ENCODE results near the gene FHIT. TPM values are rescaled to one million over a fixed set of nuclear protein-coding genes. Genes with fewer than 3 reads are reported as not detected.

The FHIT gene
- total and polyA plus RNA-seq, 7 donors: 0.98 to 10.4 (median 4.0) TPM

DNA sequence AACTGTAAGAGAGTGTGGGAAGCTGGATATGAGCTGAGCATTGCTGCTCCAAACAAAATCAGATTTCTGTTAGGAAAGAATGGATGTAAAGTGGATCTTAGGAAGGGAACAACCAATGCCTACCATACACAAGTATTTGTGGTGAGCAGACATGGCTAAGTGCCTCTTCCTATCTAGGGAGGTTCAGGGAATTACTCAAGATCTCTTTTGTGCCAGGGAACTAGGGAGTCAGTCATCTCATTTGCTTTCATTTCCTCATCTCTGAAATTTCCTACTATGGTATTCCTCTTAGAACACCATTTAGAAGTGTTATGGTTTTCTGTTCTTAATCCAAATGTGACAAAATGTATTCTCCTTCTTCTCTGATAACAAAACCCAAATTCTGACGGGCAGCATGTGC is 396.5 kb downstream of the FHIT start:
- Histone ChIP-seq H3K27ac (no peak overlapping the region), H3K4me1 (no peaks in the 10 kb centered on the region), H3K27me3 (ENCODE audit: insufficient read depth in 3 of 3, low read length in 2 of 3) (no peaks in the 10 kb centered on the region), H3K36me3 (ENCODE audit: insufficient read depth in 1 of 2, low read depth in 1 of 2) (no peaks in the 10 kb centered on the region), H3K9me3 (no peaks in the 10 kb centered on the region), H3K4me3 (no peak overlapping the region)
- intact Hi-C loops (cut with DNase I): no loop called here
- WGBS, 3 donors: 83 to 90% (median 88%) methylated on average over 1 of the region's 1 CpG
- ATAC-seq (no peak), DNase-seq (no peak)
- no peak for TF ChIP-seq CTCF (IDR thresholded peaks at IDR 0.05)

- Histone ChIP-seq H3K27ac (no peak overlapping the region), H3K27me3 (ENCODE audit: insufficient read depth in 3 of 3, low read length in 2 of 3) (no peaks in the 10 kb centered on the region), H3K36me3 (ENCODE audit: insufficient read depth in 1 of 2, low read depth in 1 of 2) (no peaks in the 10 kb centered on the region), H3K9me3 (no peaks in the 10 kb centered on the region), H3K4me3 (no peak overlapping the region), H3K4me1 (no peaks in the 10 kb centered on the region)
- intact Hi-C loops (cut with DNase I): no loop called here
- ATAC-seq: no peak
- DNase-seq: no peak
- 53 to 56% (median 54%) methylated on average over 2 of the region's 2 CpGs for WGBS, 3 donors
- no peak for TF ChIP-seq CTCF (IDR thresholded peaks at IDR 0.05)
Observed at GRCh38 chr3:60847791-60848190, 403.5 kb downstream of the FHIT start.

DNA sequence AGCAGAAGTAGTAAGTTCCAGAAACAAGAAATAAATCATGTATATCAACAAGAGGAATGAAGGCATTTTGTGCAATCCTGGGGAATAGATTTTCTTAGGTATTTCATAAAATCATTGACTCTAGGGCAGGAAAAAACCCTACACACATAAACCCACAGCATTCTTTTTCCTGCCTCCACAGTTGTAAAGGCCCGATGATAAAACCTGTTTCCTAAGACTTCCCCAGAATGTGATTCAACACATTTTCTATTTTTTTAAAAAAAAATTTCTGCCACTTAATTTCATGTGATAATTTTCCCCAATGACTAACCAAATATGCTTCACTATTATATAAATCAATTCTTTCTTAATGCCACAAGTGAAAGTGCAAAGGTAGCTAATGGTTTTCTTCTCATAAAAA is 407.0 kb downstream of the FHIT start:
- ATAC-seq: no peak
- Histone ChIP-seq H3K27ac (no peak overlapping the region), H3K36me3 (ENCODE audit: insufficient read depth in 1 of 2, low read depth in 1 of 2) (no peaks in the 10 kb centered on the region), H3K4me3 (no peak overlapping the region), H3K27me3 (ENCODE audit: insufficient read depth in 3 of 3, low read length in 2 of 3) (no peaks in the 10 kb centered on the region), H3K9me3 (no peaks in the 10 kb centered on the region), H3K4me1 (no peaks in the 10 kb centered on the region)
- WGBS, 3 donors: 76 to 86% (median 83%) methylated on average over 1 of the region's 1 CpG
- TF ChIP-seq CTCF (IDR thresholded peaks at IDR 0.05): no peak
- no peak for DNase-seq
- intact Hi-C loops (cut with DNase I): no loop called here

GRCh38 chr3:60841355-60841754 is 409.9 kb downstream of the FHIT start:
- 86 to 88% (median 87%) methylated on average over 2 of the region's 2 CpGs for WGBS, 3 donors
- H3K27ac ChIP-seq: no peak overlapping the region
- H3K4me1 ChIP-seq: no peaks in the 10 kb centered on the region
- H3K27me3 ChIP-seq (ENCODE audit: insufficient read depth in 3 of 3, low read length in 2 of 3): no peaks in the 10 kb centered on the region
- TF ChIP-seq CTCF (IDR thresholded peaks at IDR 0.05): no peak
- H3K36me3 ChIP-seq (ENCODE audit: insufficient read depth in 1 of 2, low read depth in 1 of 2): no peaks in the 10 kb centered on the region
- DNase-seq (no peak), ATAC-seq (no peak)
- H3K9me3 ChIP-seq: no peaks in the 10 kb centered on the region
- no peak overlapping the region for H3K4me3 ChIP-seq
- intact Hi-C loops (cut with DNase I): no loop called here

- DNase-seq: no peak
- Histone ChIP-seq H3K27ac (no peak overlapping the region), H3K27me3 (ENCODE audit: insufficient read depth in 3 of 3, low read length in 2 of 3) (no peaks in the 10 kb centered on the region), H3K9me3 (no peaks in the 10 kb centered on the region), H3K36me3 (ENCODE audit: insufficient read depth in 1 of 2, low read depth in 1 of 2) (no peaks in the 10 kb centered on the region), H3K4me1 (no peaks in the 10 kb centered on the region), H3K4me3 (no peak overlapping the region)
- ATAC-seq: no peak
- WGBS, 3 donors: 50 to 57% (median 51%) methylated on average over 4 of the region's 4 CpGs
- intact Hi-C loops (cut with DNase I): no loop called here
- no peak for TF ChIP-seq CTCF (IDR thresholded peaks at IDR 0.05)
Observed at GRCh38 chr3:60839246-60839645, 412.0 kb downstream of the FHIT start.

Data from psoas muscle (tissue), 8 donors.